HG02938 (cell line): ENCODE results near the gene PRUNE2.

Experiments
- ATAC-seq: cut with Tn5 transposase; IDR thresholded peaks from one replicate; pipeline ENCODE4 v1.9.1; 2021; ENCODE audit warnings: mild to moderate bottlenecking, moderate library complexity; ENCODE audit not compliant: unreplicated experiment

PRUNE2 gene

GRCh38 chr9:76585487-76586389 is 320.2 kb downstream of the PRUNE2 start:
- no peak for ATAC-seq

- no peak for ATAC-seq
Measured at GRCh38 chr9:76583256-76583655, 322.7 kb downstream of the PRUNE2 start.

DNA sequence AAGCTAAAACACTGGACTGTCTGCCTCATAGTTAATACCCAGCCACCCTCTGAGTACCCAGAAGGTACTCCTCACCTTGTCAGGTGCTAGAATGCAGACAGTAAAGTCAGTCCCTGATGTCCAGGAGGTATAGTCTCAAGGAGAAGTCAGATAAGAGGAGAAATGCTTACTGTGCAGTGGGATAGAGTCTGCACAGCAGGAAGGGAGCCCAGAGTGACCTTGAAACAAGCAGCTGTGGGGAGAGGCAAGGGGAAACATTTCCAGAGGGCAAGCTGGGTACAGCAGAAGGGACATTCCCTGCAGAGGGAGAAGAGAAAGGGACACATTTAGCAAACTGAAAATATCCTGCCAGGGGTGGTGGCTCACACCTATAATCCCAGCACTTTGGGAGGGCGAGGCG is 324.2 kb downstream of the PRUNE2 start:
- ATAC-seq = no peak

DNA sequence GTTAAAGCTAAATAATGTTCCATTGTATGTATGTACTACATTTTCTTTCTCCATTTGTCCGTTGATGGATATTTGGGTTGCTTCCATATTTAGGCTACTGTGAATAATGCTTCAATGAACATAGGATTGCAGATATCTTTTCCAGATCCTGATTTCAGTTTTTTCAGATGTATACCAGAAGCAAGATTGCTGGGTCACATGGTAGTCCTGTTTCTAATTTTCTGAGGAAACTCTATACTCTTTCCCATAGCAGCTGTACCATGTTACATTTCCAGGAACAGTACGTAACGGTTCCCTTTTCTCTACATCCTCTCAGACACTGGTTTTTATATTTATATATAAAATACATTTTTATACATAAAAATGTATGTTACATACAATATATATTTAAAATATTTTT is 325.1 kb downstream of the PRUNE2 start:
- ATAC-seq = no peak

GRCh38 chr9:76580188-76580587 is 325.7 kb downstream of the PRUNE2 start:
- no peak for ATAC-seq

- ATAC-seq = peak; percentile 89
Measured at GRCh38 chr9:76576344-76576743, 329.6 kb downstream of the PRUNE2 start.

- ATAC-seq = no peak
Measured at GRCh38 chr9:76575761-76576160, 330.2 kb downstream of the PRUNE2 start.

DNA sequence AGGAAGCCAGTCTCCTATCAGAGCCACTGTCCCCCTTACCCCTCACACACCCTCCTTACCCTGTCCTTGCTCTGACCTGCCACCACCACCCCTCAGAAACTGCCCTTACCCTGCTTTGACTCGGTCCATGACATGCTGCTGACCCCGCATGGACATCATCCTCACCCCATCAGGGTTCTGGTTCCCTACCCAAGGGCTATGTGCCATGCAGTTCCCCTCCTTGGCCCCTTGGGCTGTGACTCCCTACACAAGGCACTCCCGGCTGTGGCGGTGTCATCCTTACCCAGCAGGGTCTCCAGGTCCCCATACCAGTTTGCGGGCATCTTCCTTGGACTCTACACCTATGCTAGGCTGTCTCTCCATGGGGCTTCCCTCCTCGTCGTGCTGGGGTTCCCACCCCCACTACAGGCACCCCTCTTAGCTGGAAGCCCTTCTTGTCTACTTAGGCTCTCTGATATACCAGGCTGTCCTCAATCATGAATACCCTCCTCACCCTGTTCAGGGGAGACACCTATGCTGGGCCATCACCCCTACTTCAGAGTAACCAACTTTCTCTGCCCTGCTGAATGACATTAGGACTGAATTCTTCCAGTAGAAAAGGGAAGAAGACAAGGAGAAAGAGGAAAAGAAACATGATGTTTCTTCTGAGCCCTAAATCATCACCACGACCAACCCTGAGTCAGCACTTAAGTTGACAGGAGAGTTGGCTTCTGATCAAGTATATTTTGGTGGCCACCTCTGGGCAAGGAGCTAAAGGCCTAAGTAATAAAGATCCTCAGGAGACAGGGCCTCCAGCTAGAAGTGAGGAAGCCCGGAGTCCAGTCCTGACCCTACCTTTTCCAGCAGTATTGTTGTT is 331.8 kb downstream of the PRUNE2 start:
- no peak for ATAC-seq

DNA sequence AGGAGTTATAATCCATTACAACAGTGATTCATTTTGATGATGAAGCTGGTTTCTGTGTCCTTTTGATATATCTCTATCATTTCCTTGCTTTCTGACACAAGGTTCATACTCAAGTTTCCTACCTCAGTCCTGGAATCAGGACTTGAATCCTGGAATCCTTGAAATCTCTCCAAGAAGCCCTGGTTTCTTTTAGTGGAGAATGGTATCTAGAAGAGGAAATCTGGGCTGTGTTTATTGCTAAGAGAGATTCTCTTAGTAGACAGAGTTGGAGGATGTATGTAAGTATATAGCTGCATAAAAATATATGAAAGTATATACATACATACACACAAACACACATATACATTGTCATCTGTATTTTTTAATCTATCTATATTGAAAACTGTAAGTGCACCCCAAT is 332.5 kb downstream of the PRUNE2 start:
- ATAC-seq = no peak

DNA sequence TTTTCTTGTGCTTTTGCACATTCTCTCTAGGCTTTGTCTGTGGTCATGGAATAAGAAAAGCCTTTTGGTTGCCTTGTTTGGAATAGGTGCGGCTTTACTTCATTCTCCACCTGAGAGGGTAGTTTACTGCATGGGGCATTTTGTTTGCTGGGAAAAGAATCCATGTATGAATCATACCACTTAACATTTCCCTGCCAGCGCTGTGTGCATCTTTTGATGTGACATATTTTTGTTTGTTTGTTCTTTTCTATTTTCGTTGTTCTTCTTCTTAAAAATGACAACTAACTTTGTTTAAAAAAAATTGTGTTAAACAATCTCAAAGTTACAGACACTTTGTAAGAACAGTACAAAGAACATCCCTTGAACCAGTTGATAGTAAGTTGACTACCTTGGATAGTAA is 333.8 kb downstream of the PRUNE2 start:
- no peak for ATAC-seq

DNA sequence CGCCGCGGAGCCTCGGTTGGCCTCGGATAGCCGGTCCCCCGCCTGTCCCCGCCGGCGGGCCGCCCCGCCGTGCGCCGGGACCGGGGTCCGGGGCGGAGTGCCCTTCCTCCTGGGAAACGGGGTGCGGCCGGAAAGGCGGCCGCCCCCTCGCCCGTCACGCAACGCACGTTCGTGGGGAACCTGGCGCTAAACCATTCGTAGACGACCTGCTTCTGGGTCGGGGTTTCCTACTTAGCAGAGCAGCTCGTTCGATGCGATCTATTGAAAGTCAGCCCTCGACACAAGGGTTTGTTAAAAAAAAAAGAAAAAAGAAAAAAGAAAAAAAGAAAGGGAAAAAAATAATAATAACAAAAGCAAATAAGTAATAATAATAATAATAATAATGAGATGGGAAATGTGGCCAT is 334.2 kb downstream of the PRUNE2 start:
- ATAC-seq = no peak

DNA sequence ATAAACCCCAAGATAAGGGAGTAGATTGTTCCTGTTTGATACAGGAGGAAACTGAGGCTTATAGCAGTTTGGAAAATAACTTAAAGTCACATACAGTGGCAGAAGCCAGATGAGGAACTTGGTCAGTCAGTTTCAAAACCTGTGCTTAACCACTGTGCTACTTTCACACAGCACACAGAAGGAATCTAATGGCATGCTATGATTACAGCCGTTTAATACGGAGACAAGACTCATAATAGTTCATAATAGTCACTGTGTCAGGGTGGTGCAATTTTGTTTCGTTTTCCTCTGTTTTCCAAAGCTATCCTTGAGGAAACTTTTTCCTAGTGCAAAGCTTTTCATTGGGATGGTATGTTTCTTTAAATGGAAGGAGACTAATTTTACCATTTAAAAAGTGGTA is 334.6 kb downstream of the PRUNE2 start:
- peak; percentile 93 for ATAC-seq

DNA sequence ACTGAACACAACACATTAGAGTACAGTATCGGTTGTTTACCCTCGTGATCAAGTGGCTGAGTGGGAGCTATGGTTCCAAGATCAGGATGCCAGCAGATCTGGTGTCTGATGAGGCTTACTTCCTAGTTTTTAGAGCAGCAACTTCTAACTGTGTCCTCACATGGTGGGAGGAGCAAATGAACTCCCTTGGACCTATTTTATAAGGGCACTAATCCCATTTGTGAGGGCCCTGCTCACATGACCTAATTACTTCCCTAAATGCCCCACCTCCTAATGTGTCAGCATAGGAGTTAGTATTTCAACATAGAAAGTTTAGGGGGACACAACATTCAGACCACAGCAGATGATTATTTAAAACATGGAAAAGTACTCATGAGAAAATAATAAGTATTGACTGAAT is 335.1 kb downstream of the PRUNE2 start:
- ATAC-seq = no peak

- no peak for ATAC-seq
Measured at GRCh38 chr9:76567086-76567485, 338.8 kb downstream of the PRUNE2 start.

GRCh38 chr9:76564297-76564696 is 341.6 kb downstream of the PRUNE2 start:
- no peak for ATAC-seq

GRCh38 chr9:76562511-76562911 is 343.4 kb downstream of the PRUNE2 start:
- peak; percentile 88 for ATAC-seq

GRCh38 chr9:76561900-76562299 is 344.0 kb downstream of the PRUNE2 start:
- ATAC-seq = no peak
